GM20000 (cell line): ENCODE measurements around the gene HTRA2.

ENCODE experiments used
- DNase-seq: peaks from one replicate; pipeline ENCODE4 v3.0.0; 2012; ENCODE audit warnings: low spot score
- TF ChIP-seq, protein P1 (sequence below): IDR thresholded peaks from 2 replicates; pipeline ENCODE4 v1.5.1; 2012; ENCODE audit warnings: mild to moderate bottlenecking, control low read depth; ENCODE audit errors: extremely low read depth, missing control alignments

The HTRA2 gene

GRCh38 chr2:74582184-74582583, 52.5 kb downstream of the HTRA2 start:
- no peak for DNase-seq
- TF ChIP-seq, protein P1, sequence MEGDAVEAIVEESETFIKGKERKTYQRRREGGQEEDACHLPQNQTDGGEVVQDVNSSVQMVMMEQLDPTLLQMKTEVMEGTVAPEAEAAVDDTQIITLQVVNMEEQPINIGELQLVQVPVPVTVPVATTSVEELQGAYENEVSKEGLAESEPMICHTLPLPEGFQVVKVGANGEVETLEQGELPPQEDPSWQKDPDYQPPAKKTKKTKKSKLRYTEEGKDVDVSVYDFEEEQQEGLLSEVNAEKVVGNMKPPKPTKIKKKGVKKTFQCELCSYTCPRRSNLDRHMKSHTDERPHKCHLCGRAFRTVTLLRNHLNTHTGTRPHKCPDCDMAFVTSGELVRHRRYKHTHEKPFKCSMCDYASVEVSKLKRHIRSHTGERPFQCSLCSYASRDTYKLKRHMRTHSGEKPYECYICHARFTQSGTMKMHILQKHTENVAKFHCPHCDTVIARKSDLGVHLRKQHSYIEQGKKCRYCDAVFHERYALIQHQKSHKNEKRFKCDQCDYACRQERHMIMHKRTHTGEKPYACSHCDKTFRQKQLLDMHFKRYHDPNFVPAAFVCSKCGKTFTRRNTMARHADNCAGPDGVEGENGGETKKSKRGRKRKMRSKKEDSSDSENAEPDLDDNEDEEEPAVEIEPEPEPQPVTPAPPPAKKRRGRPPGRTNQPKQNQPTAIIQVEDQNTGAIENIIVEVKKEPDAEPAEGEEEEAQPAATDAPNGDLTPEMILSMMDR: no peak
